Esophagus squamous epithelium (tissue), 4 donors: ENCODE results near the gene SLC12A7.

ENCODE experiments used
- POLR2A ChIP-seq, 4 donors: fragments of 450-650 bp; IDR thresholded peaks; one replicate each; pipeline ENCODE4 v1.6.1; 2017; ENCODE audit warnings: antibody characterized with exemption in 4 of 4, mild to moderate bottlenecking in 4 of 4, moderate library complexity in 3 of 4
- TF ChIP-seq, protein P1 (sequence below), 6 experiments: fragments of 450-650 bp in 4 of 6; fragments of 200-600 bp in 2 of 6; sonication (generic) in 2 of 6; IDR thresholded peaks; one replicate each; pipeline ENCODE4 v1.5.1; 2016 to 2019; ENCODE audit warnings: antibody characterized with exemption in 6 of 6, mild to moderate bottlenecking in 4 of 6, moderate library complexity in 4 of 6

DNA sequence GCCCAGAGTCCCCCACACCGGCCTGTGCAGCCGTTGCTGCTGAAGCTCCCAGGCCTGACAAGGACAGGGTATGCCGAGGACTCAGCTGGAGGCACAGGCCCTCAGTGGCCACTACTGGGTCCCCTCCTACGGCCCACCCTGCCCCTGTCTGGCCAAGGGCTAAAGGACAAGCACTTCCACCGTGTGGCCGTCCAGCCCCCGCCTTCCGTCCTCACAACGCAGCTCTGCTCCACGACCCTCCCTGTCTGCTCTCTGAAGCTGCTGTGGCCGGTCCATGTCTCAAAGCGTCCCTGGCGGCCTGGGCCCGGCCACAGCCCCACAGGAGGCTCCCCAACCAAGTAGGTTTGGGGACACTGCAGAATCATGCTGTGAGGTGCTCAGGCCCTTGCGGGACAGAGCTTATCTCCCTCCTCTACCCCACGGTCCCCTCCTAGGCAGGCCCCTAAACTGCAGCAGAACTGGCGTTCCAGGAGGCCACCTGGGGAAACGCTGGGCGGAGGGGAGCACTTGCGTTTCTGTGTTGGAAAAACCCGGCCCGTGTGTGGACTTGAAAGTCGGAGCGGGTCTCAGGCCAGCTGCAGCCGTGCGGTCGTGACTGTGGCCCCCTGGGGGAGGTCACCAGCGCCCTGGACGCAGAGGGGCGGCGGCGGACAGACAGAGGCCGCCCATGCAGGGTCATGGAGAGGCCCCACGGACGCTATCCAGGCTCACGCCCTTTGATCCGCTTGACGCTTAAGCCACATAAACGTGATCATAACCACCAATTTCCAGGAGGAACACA is 57.7 kb downstream of the SLC12A7 start:
- no peak for TF ChIP-seq POLR2A (IDR thresholded peaks at IDR 0.05)
- TF ChIP-seq, protein P1, sequence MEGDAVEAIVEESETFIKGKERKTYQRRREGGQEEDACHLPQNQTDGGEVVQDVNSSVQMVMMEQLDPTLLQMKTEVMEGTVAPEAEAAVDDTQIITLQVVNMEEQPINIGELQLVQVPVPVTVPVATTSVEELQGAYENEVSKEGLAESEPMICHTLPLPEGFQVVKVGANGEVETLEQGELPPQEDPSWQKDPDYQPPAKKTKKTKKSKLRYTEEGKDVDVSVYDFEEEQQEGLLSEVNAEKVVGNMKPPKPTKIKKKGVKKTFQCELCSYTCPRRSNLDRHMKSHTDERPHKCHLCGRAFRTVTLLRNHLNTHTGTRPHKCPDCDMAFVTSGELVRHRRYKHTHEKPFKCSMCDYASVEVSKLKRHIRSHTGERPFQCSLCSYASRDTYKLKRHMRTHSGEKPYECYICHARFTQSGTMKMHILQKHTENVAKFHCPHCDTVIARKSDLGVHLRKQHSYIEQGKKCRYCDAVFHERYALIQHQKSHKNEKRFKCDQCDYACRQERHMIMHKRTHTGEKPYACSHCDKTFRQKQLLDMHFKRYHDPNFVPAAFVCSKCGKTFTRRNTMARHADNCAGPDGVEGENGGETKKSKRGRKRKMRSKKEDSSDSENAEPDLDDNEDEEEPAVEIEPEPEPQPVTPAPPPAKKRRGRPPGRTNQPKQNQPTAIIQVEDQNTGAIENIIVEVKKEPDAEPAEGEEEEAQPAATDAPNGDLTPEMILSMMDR (IDR thresholded peaks at IDR 0.05): no peak
